Esophagus squamous epithelium (tissue), 5 donors: ENCODE results near the gene ZNF358. TPM values are rescaled to one million over a fixed set of nuclear protein-coding genes. Genes with fewer than 3 reads are reported as not detected.

Experiments used
- DNase-seq: peaks from one replicate; lab custom pipeline; 2025; lab: John Stamatoyannopoulos, UW
- H3K27ac ChIP-seq, 4 donors: fragments of 200-600 bp; sonication (generic); one replicate each; pipeline ENCODE4 v1.5.1; 2016 to 2019; ENCODE audit warnings: mild to moderate bottlenecking in 1 of 4
- H3K27me3 ChIP-seq, 4 donors: fragments of 200-600 bp; sonication (generic); 1 replicate in 3 of 4; 2 replicates in 1 of 4; pipeline versions ENCODE4 v1.5.1 to v1.6.0; 2017 to 2021; ENCODE audit warnings: antibody characterized with exemption in 1 of 4
- H3K36me3 ChIP-seq, 3 donors: fragments of 200-600 bp; sonication (generic); one replicate each; pipeline ENCODE4 v1.5.1; 2016 to 2019
- H3K4me1 ChIP-seq, 3 donors: fragments of 200-600 bp; sonication (generic); one replicate each; pipeline ENCODE4 v1.5.1; 2017 to 2019
- H3K4me3 ChIP-seq, 4 donors: fragments of 200-600 bp; sonication (generic); 1 replicate in 3 of 4; 2 replicates in 1 of 4; pipeline ENCODE4 v1.5.1; 2016 to 2019; ENCODE audit warnings: mild to moderate bottlenecking in 2 of 4, moderate library complexity in 1 of 4
- H3K9me3 ChIP-seq, 3 donors: fragments of 200-600 bp; sonication (generic); one replicate each; pipeline ENCODE4 v1.5.1; 2016 to 2019
- POLR2A ChIP-seq, 4 donors: fragments of 450-650 bp; IDR thresholded peaks; one replicate each; pipeline ENCODE4 v1.6.1; 2017; ENCODE audit warnings: antibody characterized with exemption in 4 of 4, mild to moderate bottlenecking in 4 of 4, moderate library complexity in 3 of 4
- WGBS, 2 donors: methylation state at CpG; one replicate each; pipeline ENCODE4 v1.1.5; 2018; 5-methylcytosine and 5-hydroxymethylcytosine counted together
- intact Hi-C: fragments of 100-400 bp; cut with DNase I; formaldehyde crosslinking; loops from one replicate; pipeline ENCODE4 v1.15.0; 2022
- total RNA-seq, 4 donors: library from RNA; depleted of rRNA; stranded (reverse); fragments of >200 nt; gene quantifications; one replicate each; pipeline ENCODE4 v1.1.0, GENCODE V29; 2016
- TF ChIP-seq, protein P1 (sequence below), 6 experiments: fragments of 450-650 bp in 4 of 6; fragments of 200-600 bp in 2 of 6; sonication (generic) in 2 of 6; IDR thresholded peaks; one replicate each; pipeline ENCODE4 v1.5.1; 2016 to 2019; ENCODE audit warnings: antibody characterized with exemption in 6 of 6, mild to moderate bottlenecking in 4 of 6, moderate library complexity in 4 of 6
- donor health status: DM: yes; HTN: yes; CAD: no.

The ZNF358 gene
- total RNA-seq, 4 donors from 2014 or later: 3.8 to 42.2 (median 19.5) TPM

DNA sequence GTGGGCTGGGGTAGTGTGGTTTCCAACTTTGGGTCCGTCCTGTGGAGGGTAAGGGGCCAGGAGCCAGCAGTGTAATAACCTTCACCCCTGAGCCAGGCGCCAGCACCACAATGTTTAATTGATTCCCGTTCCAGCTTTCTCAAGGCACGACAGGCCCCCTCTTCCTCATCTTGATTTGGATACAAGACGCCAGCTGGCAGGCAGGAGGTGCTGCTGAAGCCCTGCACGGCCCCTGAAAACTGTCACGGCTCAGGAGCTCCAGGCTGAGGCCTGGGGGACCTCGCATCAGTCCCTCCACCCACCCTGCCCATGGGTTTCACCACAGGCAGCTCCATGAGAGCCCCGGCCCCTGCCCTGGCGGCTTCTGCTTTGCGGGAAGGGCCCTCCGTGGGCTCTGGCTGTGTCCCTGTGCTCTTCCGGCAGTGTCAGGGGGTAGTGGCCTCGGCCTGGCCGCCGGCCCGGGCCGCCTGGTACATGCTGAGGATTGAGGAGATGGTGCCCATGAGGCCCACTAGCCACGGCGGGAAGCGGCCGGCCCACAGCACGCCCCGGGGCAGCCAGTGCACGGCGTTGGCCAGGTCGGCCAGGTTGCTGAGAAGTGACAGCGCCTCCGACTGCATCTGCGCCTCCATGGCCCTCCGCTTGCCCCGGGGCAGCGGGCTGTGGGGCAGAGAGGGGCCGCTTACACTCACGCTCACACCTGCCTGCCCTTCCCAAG lies 39.0 kb upstream of the ZNF358 start:
- intact Hi-C loops: no loop called here
- Histone ChIP-seq H3K9me3 (no peaks in the 10 kb centered on the region), H3K4me3 (no peak overlapping the region), H3K27me3 (no peaks in the 10 kb centered on the region), H3K36me3 (peaks cover 0 to 14% (median 0%) of the 10 kb centered on the region in 3 donors), H3K4me1 (peaks cover 0 to 8% (median 0%) of the 10 kb centered on the region in 3 donors), H3K27ac (no peak overlapping the region)
- DNase-seq: no peak
- 100% methylated on average over 2 of the region's 35 CpGs; no CpG with 5 or more reads in 1 of the 2 donors for WGBS, 2 donors
- TF ChIP-seq, protein P1, sequence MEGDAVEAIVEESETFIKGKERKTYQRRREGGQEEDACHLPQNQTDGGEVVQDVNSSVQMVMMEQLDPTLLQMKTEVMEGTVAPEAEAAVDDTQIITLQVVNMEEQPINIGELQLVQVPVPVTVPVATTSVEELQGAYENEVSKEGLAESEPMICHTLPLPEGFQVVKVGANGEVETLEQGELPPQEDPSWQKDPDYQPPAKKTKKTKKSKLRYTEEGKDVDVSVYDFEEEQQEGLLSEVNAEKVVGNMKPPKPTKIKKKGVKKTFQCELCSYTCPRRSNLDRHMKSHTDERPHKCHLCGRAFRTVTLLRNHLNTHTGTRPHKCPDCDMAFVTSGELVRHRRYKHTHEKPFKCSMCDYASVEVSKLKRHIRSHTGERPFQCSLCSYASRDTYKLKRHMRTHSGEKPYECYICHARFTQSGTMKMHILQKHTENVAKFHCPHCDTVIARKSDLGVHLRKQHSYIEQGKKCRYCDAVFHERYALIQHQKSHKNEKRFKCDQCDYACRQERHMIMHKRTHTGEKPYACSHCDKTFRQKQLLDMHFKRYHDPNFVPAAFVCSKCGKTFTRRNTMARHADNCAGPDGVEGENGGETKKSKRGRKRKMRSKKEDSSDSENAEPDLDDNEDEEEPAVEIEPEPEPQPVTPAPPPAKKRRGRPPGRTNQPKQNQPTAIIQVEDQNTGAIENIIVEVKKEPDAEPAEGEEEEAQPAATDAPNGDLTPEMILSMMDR (IDR thresholded peaks at IDR 0.05): no peak
- TF ChIP-seq POLR2A (IDR thresholded peaks at IDR 0.05): no peak

DNA sequence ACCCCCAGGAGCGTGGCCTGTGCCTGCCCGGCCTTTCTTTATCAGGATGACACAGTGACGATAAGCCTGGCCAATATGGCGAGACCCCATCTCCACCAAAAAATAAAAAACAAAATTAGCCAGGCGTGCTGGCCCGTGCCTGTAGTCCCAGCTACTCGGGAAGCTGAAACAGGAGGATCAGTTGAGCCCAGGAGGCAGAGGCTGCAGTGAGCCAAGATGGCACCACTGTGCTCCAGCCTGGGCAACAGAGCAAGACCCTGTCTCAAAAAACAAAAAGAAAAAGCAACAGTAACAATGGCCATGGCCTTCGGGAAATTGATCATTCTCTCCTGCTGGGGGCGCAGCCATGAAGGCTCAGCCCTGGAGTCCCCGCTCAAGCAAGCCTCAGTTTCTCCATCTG lies 38.1 kb upstream of the ZNF358 start:
- TF ChIP-seq, protein P1 (IDR thresholded peaks at IDR 0.05): no peak
- TF ChIP-seq POLR2A (IDR thresholded peaks at IDR 0.05): no peak
- no peaks in the 10 kb centered on the region for H3K27me3 ChIP-seq
- H3K4me3 ChIP-seq: no peak overlapping the region
- H3K36me3 ChIP-seq: peaks cover 0 to 6% (median 0%) of the 10 kb centered on the region in 3 donors
- peaks cover 2 to 12% (median 2%) of the 10 kb centered on the region in 3 donors for H3K4me1 ChIP-seq
- intact Hi-C loops: no loop called here
- H3K27ac ChIP-seq: no peak overlapping the region
- DNase-seq: no peak
- 75 to 91% methylated on average over 9 to 10 of the region's 10 CpGs for WGBS, 2 donors
- H3K9me3 ChIP-seq: no peaks in the 10 kb centered on the region

DNA sequence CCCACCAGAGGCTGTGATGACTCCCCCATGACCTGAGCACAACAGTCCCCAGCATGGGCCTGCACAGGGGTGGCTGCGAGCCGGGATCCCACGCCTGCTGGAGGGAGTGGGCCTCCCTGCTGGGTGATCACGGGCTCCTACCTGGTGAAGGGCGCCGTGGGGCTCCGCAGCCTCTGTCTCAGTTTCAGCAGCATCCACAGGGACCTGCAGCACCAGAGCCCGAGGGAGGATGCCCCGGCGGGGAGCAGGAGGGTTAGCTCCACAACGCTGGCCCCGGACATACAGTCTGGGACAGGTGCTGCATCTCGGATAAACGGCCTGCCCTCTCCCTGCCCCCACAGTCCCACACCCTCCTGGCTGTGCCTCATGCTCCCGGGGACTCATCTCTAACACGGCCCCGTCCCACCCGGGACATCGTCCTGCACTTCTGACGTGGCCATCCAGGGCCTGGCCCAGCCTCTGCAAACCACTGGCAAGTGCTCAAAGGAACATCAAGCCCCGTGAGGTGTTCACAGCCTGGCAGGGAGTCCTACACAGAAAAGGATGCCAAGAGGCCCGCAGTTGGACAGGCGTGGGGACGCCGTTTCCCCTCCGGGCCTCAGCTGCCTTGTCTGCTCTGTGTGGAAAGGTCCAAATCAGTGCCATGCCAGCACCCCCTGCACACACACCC lies 37.6 kb upstream of the ZNF358 start:
- no peak for TF ChIP-seq POLR2A (IDR thresholded peaks at IDR 0.05)
- TF ChIP-seq, protein P1 (IDR thresholded peaks at IDR 0.05): no peak
- no peak overlapping the region for H3K4me3 ChIP-seq
- H3K27me3 ChIP-seq: no peaks in the 10 kb centered on the region
- peaks cover 6 to 18% (median 6%) of the 10 kb centered on the region in 3 donors for H3K4me1 ChIP-seq
- intact Hi-C loops: no loop called here
- no peak overlapping the region for H3K27ac ChIP-seq
- H3K9me3 ChIP-seq: no peaks in the 10 kb centered on the region
- peaks cover 0 to under 1% (median 0%) of the 10 kb centered on the region in 3 donors for H3K36me3 ChIP-seq
- no peak for DNase-seq
- 40 to 44% methylated on average over 1 to 8 of the region's 26 CpGs for WGBS, 2 donors

DNA sequence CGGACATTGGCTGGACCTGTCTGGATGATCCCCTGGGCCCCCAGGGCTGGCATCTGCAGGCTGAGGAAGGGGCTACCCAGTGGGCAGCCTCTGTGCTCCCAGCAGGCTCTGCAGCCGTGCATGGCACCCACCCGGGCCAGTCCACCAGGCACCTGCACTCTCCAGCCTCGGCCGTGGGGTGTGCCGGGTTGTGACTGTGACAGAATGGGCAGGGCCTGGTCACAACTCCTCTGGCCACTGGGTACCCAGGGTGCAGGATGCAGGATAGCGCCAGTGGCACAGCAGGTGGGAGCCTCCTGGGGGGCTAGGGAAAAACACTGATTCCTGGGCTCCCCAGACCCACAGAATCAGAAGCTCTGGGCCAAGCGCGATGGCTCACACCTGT lies 37.1 kb upstream of the ZNF358 start:
- WGBS, 2 donors: 82% methylated on average over 2 of the region's 9 CpGs; no CpG with 5 or more reads in 1 of the 2 donors
- no peak for DNase-seq
- Histone ChIP-seq H3K27me3 (no peaks in the 10 kb centered on the region), H3K4me1 (peaks cover 6 to 19% (median 7%) of the 10 kb centered on the region in 3 donors), H3K9me3 (no peaks in the 10 kb centered on the region), H3K27ac (no peak overlapping the region), H3K36me3 (no peaks in the 10 kb centered on the region), H3K4me3 (no peak overlapping the region)
- intact Hi-C loops: no loop called here
- TF ChIP-seq POLR2A (IDR thresholded peaks at IDR 0.05): no peak
- TF ChIP-seq, protein P1 (IDR thresholded peaks at IDR 0.05): no peak
